HUDEP-2 (cell line): ENCODE results near the gene ZNF710.

ENCODE experiments used
- DNase-seq, 76 experiments: peaks; one replicate each; lab custom pipeline; 2025; ENCODE audit not compliant: unreplicated experiment in 76 of 76; lab: John Stamatoyannopoulos, UW

The ZNF710 gene

GRCh38 chr15:90015749-90016148 is 14.6 kb downstream of the ZNF710 start:
- DNase-seq = no peak

- no peak for DNase-seq
These were observed 15.6 kb downstream of the ZNF710 start for GRCh38 chr15:90016721-90017120.

- DNase-seq = no peak
These were observed 17.2 kb downstream of the ZNF710 start for GRCh38 chr15:90018216-90018831.

GRCh38 chr15:90019611-90020010 is 18.5 kb downstream of the ZNF710 start:
- DNase-seq = no peak

GRCh38 chr15:90020021-90020735 is 19.1 kb downstream of the ZNF710 start:
- no peak for DNase-seq

DNA sequence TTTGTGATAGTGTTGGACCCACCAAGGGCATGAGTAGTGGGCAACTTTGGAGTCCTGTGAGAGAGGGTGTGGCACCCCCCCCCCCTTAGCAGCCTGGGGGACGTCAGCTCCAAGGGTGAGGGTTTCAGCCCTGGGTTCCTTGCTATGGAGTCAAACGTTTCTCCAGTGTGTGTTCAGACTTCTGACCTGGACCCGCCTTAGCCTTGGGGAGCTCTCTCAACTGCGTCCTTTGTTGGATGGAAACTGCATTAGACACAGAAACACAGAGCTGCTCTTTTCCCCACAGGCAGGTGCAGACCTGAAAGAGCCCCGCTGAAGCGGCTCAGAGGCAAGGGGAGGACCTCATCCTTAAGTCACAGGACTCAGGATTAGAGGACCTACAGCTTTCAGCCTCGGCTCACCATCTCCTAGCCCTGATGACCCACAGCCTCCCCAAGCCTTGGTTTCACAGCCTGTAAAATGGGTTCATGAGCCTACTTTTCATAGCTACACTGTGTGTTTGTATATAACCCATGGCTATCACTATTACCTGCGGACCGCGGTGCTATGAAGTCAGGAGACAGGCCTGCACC is 19.9 kb downstream of the ZNF710 start:
- DNase-seq = no peak

- no peak for DNase-seq
These were observed 21.2 kb downstream of the ZNF710 start for GRCh38 chr15:90022345-90022744.

DNA sequence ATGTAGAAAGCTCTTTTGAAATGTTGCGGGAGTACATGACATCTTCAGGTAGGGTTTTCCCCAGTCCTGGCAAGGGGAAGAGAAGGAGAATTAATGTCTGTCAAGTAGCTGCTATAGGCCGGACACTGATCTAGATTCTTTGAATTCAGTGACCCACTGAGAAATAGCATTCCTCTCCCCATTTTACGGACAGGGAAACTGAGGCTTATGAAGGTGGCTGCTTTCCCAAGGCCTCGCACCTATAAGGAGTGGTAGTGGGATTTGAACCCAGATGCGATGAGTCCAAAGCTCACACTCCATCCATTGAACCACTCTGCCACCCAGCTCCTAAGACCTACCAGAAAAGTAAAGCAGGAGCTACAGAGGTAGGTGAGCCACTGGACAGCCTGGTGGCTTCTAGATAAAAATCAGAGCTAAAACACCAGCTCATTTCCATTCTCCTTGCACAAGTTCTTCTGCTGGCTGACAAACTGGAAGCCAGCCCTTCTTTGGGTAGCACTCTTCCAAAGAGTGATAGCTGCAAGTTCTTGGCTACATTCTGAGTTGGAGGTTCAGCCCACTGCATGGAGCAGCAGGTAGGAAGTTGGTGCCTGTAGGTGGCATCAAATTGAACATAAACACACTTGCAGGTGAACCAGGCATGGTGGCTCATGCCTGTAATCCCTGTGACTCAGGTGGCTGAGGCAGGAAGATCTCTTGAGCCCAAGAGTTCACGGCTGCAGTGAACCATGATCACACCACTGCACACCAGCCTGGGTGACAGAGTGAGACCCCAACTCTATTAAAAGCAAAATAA is 22.0 kb downstream of the ZNF710 start:
- DNase-seq = no peak

DNA sequence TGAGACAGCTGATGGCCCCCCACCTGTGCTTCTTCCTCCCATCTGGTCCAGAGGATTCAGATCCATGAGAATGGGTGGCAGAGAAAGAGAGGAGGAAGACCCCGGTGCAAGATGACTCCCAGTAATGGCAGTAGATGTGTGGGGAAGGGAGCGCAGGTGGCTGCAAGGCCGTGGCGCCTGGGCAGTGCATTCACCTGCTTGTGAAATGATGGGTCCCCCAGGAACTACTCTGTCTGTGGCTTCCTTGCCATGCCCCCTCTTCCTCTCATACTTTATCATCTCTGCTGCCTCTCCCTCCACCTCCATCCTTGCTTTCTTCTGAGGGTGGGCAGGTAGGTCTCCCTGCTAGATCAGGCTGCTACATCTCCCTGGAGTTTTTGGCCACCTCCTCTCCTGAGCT is 23.3 kb downstream of the ZNF710 start:
- DNase-seq = no peak

GRCh38 chr15:90025489-90026033 is 24.4 kb downstream of the ZNF710 start:
- DNase-seq = no peak

DNA sequence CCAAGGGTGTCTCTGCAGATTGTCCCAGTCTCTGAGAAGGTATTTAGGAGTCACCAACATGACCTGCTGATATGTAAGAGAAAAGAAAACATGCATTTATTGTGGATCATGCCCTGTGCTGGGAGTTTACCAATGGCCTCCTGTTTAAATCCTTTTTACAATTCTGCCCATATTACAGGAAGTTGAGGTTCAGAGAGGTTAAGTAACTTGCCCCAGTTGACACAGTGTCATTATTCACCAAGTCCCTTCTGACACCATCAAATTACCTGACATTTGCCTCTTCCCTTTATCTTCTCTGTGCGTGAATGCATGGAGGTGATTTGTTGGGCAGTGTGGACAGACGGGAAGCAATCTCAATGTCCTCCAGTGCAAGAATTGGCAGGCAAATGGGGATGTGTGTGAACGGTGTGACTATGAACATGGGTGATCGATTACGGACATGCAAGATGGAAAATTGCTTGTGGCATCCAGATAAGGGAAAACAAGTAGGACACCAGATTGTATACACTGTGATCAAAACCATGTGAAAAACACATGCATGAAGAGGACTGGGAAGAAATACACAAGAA is 27.3 kb downstream of the ZNF710 start:
- no peak for DNase-seq

- DNase-seq = no peak
These were observed 27.9 kb downstream of the ZNF710 start for GRCh38 chr15:90029024-90029423.

- DNase-seq = peak in 14 of 76 experiments; percentile 7 to 49 (median 22)
These were observed 29.3 kb downstream of the ZNF710 start for GRCh38 chr15:90030376-90030775.

DNA sequence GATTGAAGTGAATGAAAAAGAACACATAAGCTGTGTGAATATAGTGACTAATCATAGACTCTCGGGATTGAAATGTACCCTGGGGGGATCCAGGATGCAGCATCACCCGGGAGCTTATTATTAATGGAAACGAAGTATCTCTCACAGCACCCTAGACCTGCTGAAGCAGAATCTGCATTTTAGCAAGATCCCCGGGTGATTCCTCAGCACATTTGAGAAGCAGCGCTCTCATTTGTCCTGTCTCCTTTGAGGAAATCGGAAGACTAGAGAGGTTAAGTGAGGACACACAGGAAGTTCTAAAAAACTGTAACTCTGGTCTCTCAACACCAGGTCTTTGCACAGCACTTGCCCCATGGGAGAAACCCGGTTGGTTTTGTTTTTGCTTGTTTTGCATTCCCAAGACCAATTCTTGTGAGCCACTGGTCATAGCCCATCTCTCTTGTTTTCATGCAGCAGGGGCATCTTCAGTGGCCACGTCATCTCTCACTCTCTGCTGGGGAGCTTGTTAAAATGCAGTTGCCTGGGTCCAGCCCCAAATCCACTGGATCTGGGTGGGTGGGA is 30.2 kb downstream of the ZNF710 start:
- DNase-seq = no peak

DNA sequence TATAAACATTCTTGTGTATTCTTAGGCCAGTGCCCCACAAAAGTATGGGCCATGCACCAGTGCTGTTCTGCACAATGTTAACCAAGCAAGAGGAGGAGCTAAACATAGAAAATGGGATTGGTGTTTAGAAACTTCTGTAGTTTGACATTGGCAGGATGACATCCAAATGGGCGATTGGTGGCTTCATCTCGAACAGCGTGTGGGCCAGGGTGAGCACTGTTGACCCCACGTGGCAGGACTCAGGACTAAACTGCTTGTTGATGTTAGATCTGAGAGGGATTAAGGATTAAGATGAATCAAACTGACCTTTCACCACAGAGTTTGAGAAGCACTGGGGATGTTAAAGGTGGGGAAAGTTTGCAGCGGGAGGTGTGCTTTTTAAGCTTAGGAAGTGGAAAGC is 31.9 kb downstream of the ZNF710 start:
- no peak for DNase-seq

DNA sequence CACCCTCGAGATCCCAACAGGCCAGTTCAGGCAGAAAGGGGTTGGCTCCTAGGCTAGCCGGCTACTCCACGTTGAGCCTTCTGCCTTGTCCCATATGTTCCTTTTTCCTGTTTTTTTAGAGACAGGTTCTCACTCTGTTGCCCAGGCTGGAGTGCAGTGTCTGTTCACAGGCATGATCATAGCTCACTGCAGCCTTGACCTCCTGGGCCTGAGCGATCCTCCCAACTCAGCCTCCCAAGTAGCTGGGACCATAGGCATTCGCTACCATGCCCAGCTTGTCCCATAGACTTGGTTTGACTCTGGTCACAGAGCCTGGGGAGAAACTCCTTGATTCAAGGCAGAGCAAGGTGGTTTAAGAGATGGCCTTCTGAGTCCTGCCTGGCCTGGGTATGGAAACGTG is 32.3 kb downstream of the ZNF710 start:
- DNase-seq = no peak

DNA sequence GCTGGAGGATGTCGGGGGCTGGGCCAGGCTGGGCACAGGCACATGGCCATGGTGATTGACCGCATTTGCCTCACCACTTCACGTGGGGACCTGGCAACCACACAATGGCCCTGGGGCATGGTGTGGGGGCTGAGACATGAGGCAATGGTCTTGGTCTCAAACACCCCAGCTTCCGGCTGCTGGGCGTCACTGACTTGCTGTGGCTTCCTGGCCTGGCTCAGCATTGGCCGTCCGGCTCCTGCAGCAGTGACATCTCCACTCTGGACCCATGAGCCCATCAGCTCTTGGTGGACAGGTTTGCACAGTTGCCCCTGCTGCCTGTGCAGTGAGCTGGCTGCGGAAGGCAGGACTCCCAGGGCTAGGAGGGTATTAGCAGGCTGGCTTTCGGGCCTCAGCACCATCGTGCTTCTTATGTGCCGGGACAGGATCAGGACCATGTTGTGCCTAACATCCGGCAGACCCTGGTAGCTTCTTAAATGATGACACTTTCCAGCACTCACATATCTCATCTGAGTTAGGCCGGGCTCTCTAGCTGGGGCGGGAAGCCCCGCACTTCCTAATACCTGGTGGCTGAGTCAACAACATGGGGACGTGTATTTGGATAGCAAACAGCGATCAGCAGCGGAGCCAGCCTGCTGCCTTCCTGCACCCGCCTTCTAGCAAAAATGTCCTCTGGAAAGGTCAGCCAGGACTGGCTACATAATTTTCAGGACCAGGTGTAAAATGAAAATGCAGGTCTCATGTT is 34.1 kb downstream of the ZNF710 start:
- no peak for DNase-seq

- DNase-seq = no peak
These were observed 34.7 kb downstream of the ZNF710 start for GRCh38 chr15:90035840-90036230.

DNA sequence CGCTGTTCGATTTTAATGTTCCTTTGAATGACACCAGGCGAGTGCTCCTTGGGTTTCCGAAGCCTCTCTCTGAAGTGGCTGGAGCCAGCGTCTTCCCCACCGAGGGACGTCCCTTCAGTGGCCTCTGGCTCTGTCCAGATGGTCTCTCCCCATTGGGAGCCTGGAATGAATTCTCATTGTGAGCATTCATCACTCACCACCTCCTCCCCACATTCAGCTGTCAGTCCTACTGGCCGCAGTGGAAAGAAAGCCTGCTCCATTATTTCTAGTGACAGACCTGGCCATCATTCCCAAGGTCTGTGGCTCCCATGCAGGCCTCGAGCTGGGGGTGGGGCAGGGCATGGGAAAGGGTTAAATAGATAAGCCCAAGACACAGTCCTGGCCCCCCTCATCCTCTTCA is 35.2 kb downstream of the ZNF710 start:
- no peak for DNase-seq
